GM12801 (cell line): ENCODE data around the gene SUGCT.

Source experiments
- CTCF ChIP-seq: IDR thresholded peaks from one replicate; pipeline ENCODE4 v1.5.1; 2011; ENCODE audit warnings: control low read depth; ENCODE audit not compliant: insufficient read length; ENCODE audit errors: extremely low read depth

Gene SUGCT

GRCh38 chr7:40405991-40406390 lies 271.2 kb downstream of the SUGCT start:
- TF ChIP-seq CTCF: no peak

GRCh38 chr7:40412323-40412722 lies 277.5 kb downstream of the SUGCT start:
- TF ChIP-seq CTCF: no peak

GRCh38 chr7:40418448-40418847 lies 283.6 kb downstream of the SUGCT start:
- TF ChIP-seq CTCF: no peak

- TF ChIP-seq CTCF: no peak
Observed at GRCh38 chr7:40418983-40419382, 284.2 kb downstream of the SUGCT start.

- TF ChIP-seq CTCF: no peak
Observed at GRCh38 chr7:40419806-40420205, 285.0 kb downstream of the SUGCT start.

- TF ChIP-seq CTCF: no peak
Observed at GRCh38 chr7:40421433-40421832, 286.6 kb downstream of the SUGCT start.

GRCh38 chr7:40425696-40426095 lies 290.9 kb downstream of the SUGCT start:
- no peak for TF ChIP-seq CTCF

- TF ChIP-seq CTCF: no peak
Observed at GRCh38 chr7:40428421-40428820, 293.6 kb downstream of the SUGCT start.
